PC-3 (cell line): Measurements from ENCODE around the gene TOP3A. TPM values are rescaled to one million over a fixed set of nuclear protein-coding genes. Genes with fewer than 3 reads are reported as not detected.

Experiments
- ATAC-seq: fragments of 200-7000 bp; cut with Tn5 transposase; 2 replicates; pipeline ENCODE4 v1.9.1; 2020; ENCODE audit warnings: mild to moderate bottlenecking, moderate library complexity
- BruUV-seq: library from RNA; stranded (reverse); fragments of 400-500 nt; replicated peaks from 2 replicates; lab custom pipeline; 2021; lab: Mats Ljungman, UMichigan
- CTCF ChIA-PET: fragments of 300-600 bp; sonication (Branson Sonifier 250); formaldehyde crosslinking; loops from one replicate; lab custom pipeline; 2022; ENCODE audit warnings: antibody characterized with exemption; lab: Charles Lee
- POLR2A ChIA-PET: fragments of 300-600 bp; sonication (Branson Sonifier 250); formaldehyde crosslinking; loops from one replicate; lab custom pipeline; 2022; ENCODE audit warnings: antibody characterized with exemption; ENCODE audit not compliant: unreplicated experiment; lab: Charles Lee
- DNase-seq: peaks from one replicate; pipeline ENCODE4 v3.0.0-alpha.2; 2015
- H2AFZ ChIP-seq: fragments of 300-600 bp; sonication (generic); 2 replicates; pipeline ENCODE4 v1.6.0; 2016; ENCODE audit warnings: antibody characterized with exemption, low read length
- H3F3A ChIP-seq: fragments of 300-600 bp; sonication (generic); one replicate; pipeline ENCODE4 v1.6.0; 2017; ENCODE audit warnings: antibody characterized with exemption, low read length, control low read depth, mild to moderate bottlenecking; ENCODE audit not compliant: unreplicated experiment
- H3K27ac ChIP-seq: fragments of 300-600 bp; sonication (generic); 2 replicates; pipeline ENCODE4 v1.5.1; 2016; ENCODE audit warnings: mild to moderate bottlenecking, low read length
- H3K27me3 ChIP-seq: fragments of 300-600 bp; sonication (generic); 2 replicates; pipeline ENCODE4 v1.6.1; 2016; ENCODE audit warnings: low read length, mixed read lengths
- H3K36me3 ChIP-seq: fragments of 300-600 bp; sonication (generic); 2 replicates; pipeline ENCODE4 v1.6.1; 2016; ENCODE audit warnings: low read depth, mixed run types, low read length, mixed read lengths
- H3K4me1 ChIP-seq: fragments of 300-600 bp; sonication (generic); 2 replicates; pipeline ENCODE4 v1.5.1; 2016; ENCODE audit warnings: low read length; ENCODE audit not compliant: insufficient read depth
- H3K4me2 ChIP-seq: fragments of 300-600 bp; sonication (generic); 2 replicates; pipeline ENCODE4 v1.6.0; 2016; ENCODE audit warnings: low read length
- H3K4me3 ChIP-seq: fragments of 300-600 bp; sonication (generic); 2 replicates; pipeline ENCODE4 v1.5.1; 2016; ENCODE audit warnings: mild to moderate bottlenecking, low read length, mixed read lengths
- H3K79me2 ChIP-seq: fragments of 300-600 bp; sonication (generic); 2 replicates; pipeline ENCODE4 v1.6.1; 2017; ENCODE audit warnings: low read length, mixed read lengths
- H3K9ac ChIP-seq: fragments of 300-600 bp; sonication (generic); 2 replicates; pipeline ENCODE4 v1.6.0; 2016; ENCODE audit warnings: mild to moderate bottlenecking, low read length
- H3K9me2 ChIP-seq: fragments of 300-600 bp; sonication (generic); replicated peaks from 2 replicates; pipeline ENCODE4 v1.6.1; 2016; ENCODE audit warnings: mixed run types, low read length, mixed read lengths
- H3K9me3 ChIP-seq: fragments of 300-600 bp; sonication (generic); 2 replicates; pipeline ENCODE4 v1.6.1; 2016; ENCODE audit warnings: low read length, mixed read lengths
- H4K20me1 ChIP-seq: fragments of 300-600 bp; sonication (generic); 2 replicates; pipeline ENCODE4 v1.6.1; 2016; ENCODE audit warnings: low read length, mixed read lengths
- CTCF ChIP-seq: fragments of 300-600 bp; sonication (generic); conservative IDR thresholded peaks from 2 replicates; pipeline ENCODE4 v1.5.1; 2017; ENCODE audit warnings: antibody characterized with exemption, low read depth, mild to moderate bottlenecking, low read length
- EZH2 ChIP-seq: fragments of 300-600 bp; sonication (generic); IDR thresholded peaks from one replicate; pipeline ENCODE4 v1.6.1; 2017; ENCODE audit warnings: antibody characterized with exemption, mild to moderate bottlenecking, low read length; ENCODE audit not compliant: unreplicated experiment
- EZH2phosphoT487 ChIP-seq: fragments of 300-600 bp; sonication (generic); IDR thresholded peaks from 2 replicates; pipeline ENCODE4 v1.6.1; 2018; ENCODE audit warnings: mild to moderate bottlenecking, antibody characterized with exemption, low read length, borderline replicate concordance
- intact Hi-C: fragments of 100-400 bp; cut with micrococcal nuclease; formaldehyde crosslinking; loops from 2 replicates; pipeline ENCODE4 v1.9.0; 2023
- total RNA-seq: library from RNA; depleted of rRNA; stranded (reverse); fragments of >200 nt; gene quantifications from 2 replicates; pipeline ENCODE4 v1.2.3, GENCODE V29; 2014

Gene TOP3A
- total RNA-seq, 1 experiment from 2014 or later, result 46.8 TPM

GRCh38 chr17:18231164-18231563, 83.6 kb downstream of the TOP3A start:
- H3K27me3 ChIP-seq, result no peaks in the 10 kb centered on the region
- ATAC-seq (no peak), DNase-seq (no peak)
- H3K9me2 ChIP-seq, result no peaks in the 10 kb centered on the region
- no peak overlapping the region for H3K4me2 ChIP-seq
- H3K27ac ChIP-seq, result no peak overlapping the region
- no peak overlapping the region for H2AFZ ChIP-seq
- 0 out of 2 replicates have a peak, but pooled peaks cover 4% of the 10 kb centered on the region for H4K20me1 ChIP-seq
- H3K79me2 ChIP-seq, result peaks cover 33% of the 10 kb centered on the region
- TF ChIP-seq CTCF, result no peak
- TF ChIP-seq EZH2, result no peak
- no peak for TF ChIP-seq EZH2phosphoT487
- H3K4me3 ChIP-seq, result no peak overlapping the region
- no peaks in the 10 kb centered on the region for H3K9me3 ChIP-seq
- ChIA-PET POLR2A (no interaction called here), CTCF (no interaction called here)
- no TSS peak for BruUV-seq
- H3F3A ChIP-seq, result no peaks in the 10 kb centered on the region
- intact Hi-C loops, result no loop called here
- H3K4me1 ChIP-seq, result peaks cover 21% of the 10 kb centered on the region
- no peak overlapping the region for H3K9ac ChIP-seq
- peaks cover 3% of the 10 kb centered on the region; the same call in 1 of the 2 replicates for H3K36me3 ChIP-seq

- Histone ChIP-seq H3K36me3 (peaks cover 3% of the 10 kb centered on the region; the same call in 1 of the 2 replicates), H3K27me3 (no peaks in the 10 kb centered on the region), H3K9ac (no peak overlapping the region), H2AFZ (no peak overlapping the region), H3K4me1 (peaks cover 15% of the 10 kb centered on the region), H3K27ac (no peak overlapping the region), H3K79me2 (peaks cover 37% of the 10 kb centered on the region), H3K4me2 (no peak overlapping the region), H3F3A (no peaks in the 10 kb centered on the region), H4K20me1 (0 out of 2 replicates have a peak, but pooled peaks cover 4% of the 10 kb centered on the region), H3K9me3 (no peaks in the 10 kb centered on the region), H3K4me3 (no peak overlapping the region), H3K9me2 (no peaks in the 10 kb centered on the region)
- CTCF ChIA-PET, result no interaction called here
- TF ChIP-seq CTCF (no peak), EZH2 (no peak), EZH2phosphoT487 (no peak)
- BruUV-seq, result no TSS peak
- intact Hi-C loops, result no loop called here
- ATAC-seq (no peak), DNase-seq (no peak)
- POLR2A ChIA-PET, result no interaction called here
Observed at GRCh38 chr17:18230288-18231141, 84.3 kb downstream of the TOP3A start.

- no peaks in the 10 kb centered on the region for H3K9me2 ChIP-seq
- peaks cover 11% of the 10 kb centered on the region; the same call in 1 of the 2 replicates for H3K4me1 ChIP-seq
- H3K9me3 ChIP-seq, result no peaks in the 10 kb centered on the region
- no peaks in the 10 kb centered on the region for H3F3A ChIP-seq
- H3K9ac ChIP-seq, result no peak overlapping the region
- no peak for TF ChIP-seq CTCF
- TF ChIP-seq EZH2, result no peak
- no peak for TF ChIP-seq EZH2phosphoT487
- DNase-seq, result no peak
- H3K36me3 ChIP-seq, result peaks cover 3% of the 10 kb centered on the region; the same call in 1 of the 2 replicates
- CTCF ChIA-PET, result no interaction called here
- no peak overlapping the region for H2AFZ ChIP-seq
- H3K27me3 ChIP-seq, result no peaks in the 10 kb centered on the region
- no TSS peak for BruUV-seq
- ATAC-seq, result no peak
- intact Hi-C loops, result no loop called here
- POLR2A ChIA-PET, result no interaction called here
- H3K27ac ChIP-seq, result no peak overlapping the region
- H3K4me3 ChIP-seq, result no peak overlapping the region
- H3K4me2 ChIP-seq, result no peak overlapping the region
- 0 out of 2 replicates have a peak, but pooled peaks cover 4% of the 10 kb centered on the region for H4K20me1 ChIP-seq
- H3K79me2 ChIP-seq, result peaks cover 37% of the 10 kb centered on the region
Observed at GRCh38 chr17:18229771-18230170, 85.0 kb downstream of the TOP3A start.
